Right renal pelvis (tissue), 4 donors: ENCODE measurements around the gene CDH24. TPM values are rescaled to one million over a fixed set of nuclear protein-coding genes. Genes with fewer than 3 reads are reported as not detected.

Experiments
- DNase-seq, 4 donors: peaks; one replicate each; pipeline ENCODE4 v3.0.0-alpha.2; 2013; ENCODE audit warnings: low read depth in 4 of 4, low spot score in 3 of 4, missing footprints in 1 of 4
- polyA plus RNA-seq, 4 donors: library from polyadenylated mRNA; unstranded; fragments of 120-200 nt; gene quantifications; one replicate each; pipeline ENCODE4 v1.2.1, GENCODE V29; 2013; ENCODE audit not compliant: insufficient read length in 4 of 4

The CDH24 gene
- polyA plus RNA-seq, 4 donors = 20.4 to 24.9 (median 21.1) TPM

GRCh38 chr14:23047751-23048693 lies 9.3 kb downstream of the CDH24 start:
- DNase-seq = no peak

- DNase-seq = no peak
Observed at GRCh38 chr14:23047034-23047634, 10.2 kb downstream of the CDH24 start.

- DNase-seq = no peak
Observed at GRCh38 chr14:23045419-23046357, 11.6 kb downstream of the CDH24 start.

GRCh38 chr14:23044840-23045239 lies 12.5 kb downstream of the CDH24 start:
- no peak for DNase-seq

- no peak for DNase-seq
Observed at GRCh38 chr14:23043754-23044153, 13.6 kb downstream of the CDH24 start.

- no peak for DNase-seq
Observed at GRCh38 chr14:23043145-23043544, 14.2 kb downstream of the CDH24 start.

- no peak for DNase-seq
Observed at GRCh38 chr14:23042162-23042965, 15.0 kb downstream of the CDH24 start, which contains the start of gene PSMB11. TSS of gene PSMB11 (plus strand) at chr14:23042212. CDS start at chr14:23042226, 14 bp downstream.

GRCh38 chr14:23041729-23042128 lies 15.6 kb downstream of the CDH24 start:
- DNase-seq = no peak

- no peak for DNase-seq
Observed at GRCh38 chr14:23040100-23040499, 17.2 kb downstream of the CDH24 start.

- no peak for DNase-seq
Observed at GRCh38 chr14:23035303-23036144, 21.8 kb downstream of the CDH24 start.

GRCh38 chr14:23034498-23035302 lies 22.6 kb downstream of the CDH24 start, which contains the start of gene PSMB5:
TSS of gene PSMB5 (minus strand) at chr14:23034900. CDS start at chr14:23034881, 19 bp downstream.
- DNase-seq = peak; percentile 90 to 93 (median 92)

GRCh38 chr14:23033801-23034497 lies 23.4 kb downstream of the CDH24 start:
- DNase-seq = no peak

- DNase-seq = no peak
Observed at GRCh38 chr14:23033251-23033727, 24.0 kb downstream of the CDH24 start.

- no peak for DNase-seq
Observed at GRCh38 chr14:23030936-23031335, 26.4 kb downstream of the CDH24 start.

GRCh38 chr14:23028799-23029198 lies 28.5 kb downstream of the CDH24 start:
- no peak for DNase-seq

- DNase-seq = peak in 1 of 4 donors; percentile 61
Observed at GRCh38 chr14:23025151-23025814, 32.0 kb downstream of the CDH24 start.

GRCh38 chr14:23024612-23025075 lies 32.7 kb downstream of the CDH24 start:
- DNase-seq = no peak
